A549 treated with Mapracorat at 1 μM for 4 hours (cell line): ENCODE measurements around the gene P2RY2. TPM values are rescaled to one million over a fixed set of nuclear protein-coding genes. Genes with fewer than 3 reads are reported as not detected.

ENCODE experiments used
- total RNA-seq: library from RNA; stranded (reverse); fragments of 200-300 nt; extraction: Qiagen RNA extraction; gene quantifications from 5 replicates; pipeline ENCODE4 v1.2.3, GENCODE V29; 2022

The P2RY2 gene
- 8.6 to 13.0 TPM (median 11.6 TPM) in 5 replicates for total RNA-seq

GRCh38 chr11:73218106-73218829, at the start of gene P2RY2:
TSS of gene P2RY2 (plus strand) at chr11:73218281. CDS start at chr11:73234160, 15,879 bp downstream.

GRCh38 chr11:73271936-73272679, 54.0 kb downstream of the P2RY2 start, which contains the start of gene P2RY6:
TSS of gene P2RY6 (plus strand) at chr11:73272338. CDS start at chr11:73296519, 24,181 bp downstream.

Other genes with a start within 250 kb of the P2RY2 start
- gene FCHSD2, start 76.0 kb upstream of the P2RY2 start, total RNA-seq = 8.4 to 13.0 TPM (median 9.9 TPM) in 5 replicates
- 3.8 to 7.6 TPM (median 6.2 TPM) in 5 replicates for gene P2RY6, start 54.1 kb downstream of the P2RY2 start, total RNA-seq
- gene ARHGEF17, start 90.0 kb downstream of the P2RY2 start, total RNA-seq = 9.2 to 14.6 TPM (median 11.7 TPM) in 5 replicates
- gene RELT, start 158.1 kb downstream of the P2RY2 start, total RNA-seq = 5.8 to 9.0 TPM (median 8.0 TPM) in 5 replicates